Measurements from ENCODE around the gene MDFIC2.
"Not testable (repeated sequence)": the region's sequence is repeated elsewhere in the genome, so short reads cannot be mapped to it uniquely, and the experiment has no call there.

MDFIC2 gene

DNA sequence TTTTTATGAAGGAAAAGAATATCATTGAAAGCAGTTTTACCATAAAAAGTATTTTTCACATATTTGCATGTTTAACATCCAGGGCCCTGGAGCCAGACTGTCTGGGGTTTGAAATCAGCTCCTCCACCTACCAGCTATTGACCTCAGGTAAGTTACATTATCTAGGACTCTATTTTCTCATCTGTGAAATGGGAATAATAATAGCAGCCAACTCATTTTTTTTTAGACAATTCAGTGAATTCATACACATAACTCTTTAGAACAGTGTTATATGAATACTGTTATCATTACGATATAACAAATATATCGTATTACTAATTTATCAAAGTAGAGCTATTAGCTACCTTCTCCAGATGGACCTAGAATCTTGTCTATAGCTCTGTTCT is 21.3 kb downstream of the MDFIC2 start:
- TF ChIP-seq, protein P1, sequence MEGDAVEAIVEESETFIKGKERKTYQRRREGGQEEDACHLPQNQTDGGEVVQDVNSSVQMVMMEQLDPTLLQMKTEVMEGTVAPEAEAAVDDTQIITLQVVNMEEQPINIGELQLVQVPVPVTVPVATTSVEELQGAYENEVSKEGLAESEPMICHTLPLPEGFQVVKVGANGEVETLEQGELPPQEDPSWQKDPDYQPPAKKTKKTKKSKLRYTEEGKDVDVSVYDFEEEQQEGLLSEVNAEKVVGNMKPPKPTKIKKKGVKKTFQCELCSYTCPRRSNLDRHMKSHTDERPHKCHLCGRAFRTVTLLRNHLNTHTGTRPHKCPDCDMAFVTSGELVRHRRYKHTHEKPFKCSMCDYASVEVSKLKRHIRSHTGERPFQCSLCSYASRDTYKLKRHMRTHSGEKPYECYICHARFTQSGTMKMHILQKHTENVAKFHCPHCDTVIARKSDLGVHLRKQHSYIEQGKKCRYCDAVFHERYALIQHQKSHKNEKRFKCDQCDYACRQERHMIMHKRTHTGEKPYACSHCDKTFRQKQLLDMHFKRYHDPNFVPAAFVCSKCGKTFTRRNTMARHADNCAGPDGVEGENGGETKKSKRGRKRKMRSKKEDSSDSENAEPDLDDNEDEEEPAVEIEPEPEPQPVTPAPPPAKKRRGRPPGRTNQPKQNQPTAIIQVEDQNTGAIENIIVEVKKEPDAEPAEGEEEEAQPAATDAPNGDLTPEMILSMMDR (IDR thresholded peaks at IDR 0.05; ENCODE audit: low read depth, low read length), result no peak
- no peak overlapping the region for H3K4me3 ChIP-seq (ENCODE audit: low read depth, low read length)

DNA sequence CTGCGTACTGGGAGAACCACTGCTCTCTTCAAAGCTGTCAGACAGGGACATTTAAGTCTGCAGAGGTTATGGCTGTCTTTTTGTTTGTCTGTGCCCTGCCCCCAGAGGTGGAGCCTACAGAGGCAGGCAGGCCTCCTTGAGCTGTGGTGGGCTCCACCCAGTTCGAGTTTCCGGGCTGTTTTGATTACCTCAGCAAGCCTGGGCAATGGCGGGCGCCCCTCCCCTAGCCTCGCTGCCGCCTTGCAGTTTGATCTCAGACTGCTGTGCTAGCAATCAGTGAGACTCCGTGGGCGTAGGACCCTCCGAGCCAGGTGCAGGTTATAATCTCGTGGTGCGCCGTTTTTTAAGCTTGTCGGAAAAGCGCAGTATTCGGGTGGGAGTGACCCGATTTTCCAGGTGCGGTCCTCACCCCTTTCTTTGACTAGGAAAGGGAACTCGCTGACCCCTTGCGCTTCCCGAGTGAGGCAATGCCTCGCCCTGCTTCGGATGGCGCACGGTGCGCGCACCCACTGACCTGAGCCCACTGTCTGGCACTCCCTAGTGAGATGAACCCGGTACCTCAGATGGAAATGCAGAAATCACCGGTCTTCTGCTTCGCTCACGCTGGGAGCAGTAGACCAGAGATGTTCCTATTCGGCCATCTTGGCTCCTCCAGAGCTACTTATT is 21.9 kb downstream of the MDFIC2 start:
- H3K4me3 ChIP-seq (ENCODE audit: low read depth, low read length), result not testable (repeated sequence)

DNA sequence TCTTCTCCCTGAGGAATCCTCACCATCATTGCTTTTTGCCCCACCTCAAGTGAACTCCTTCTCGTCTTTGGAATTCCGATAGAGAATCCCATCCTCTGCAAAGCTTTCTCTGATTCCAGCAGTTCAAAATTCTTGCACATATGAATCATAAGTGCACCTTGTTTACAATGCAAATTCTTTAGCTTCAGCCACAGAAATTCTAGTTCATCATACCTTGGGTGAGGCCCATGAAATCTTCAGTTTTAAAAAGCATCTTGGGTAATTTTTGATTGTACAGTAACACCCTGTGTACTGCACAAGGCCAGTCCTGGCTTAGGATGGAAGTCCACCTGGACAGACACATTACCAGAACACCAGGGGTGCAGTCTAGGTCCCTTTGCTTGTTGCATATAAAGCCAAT is 30.8 kb downstream of the MDFIC2 start:
- TF ChIP-seq, protein P1 (IDR thresholded peaks at IDR 0.05; ENCODE audit: low read depth, low read length), result no peak

DNA sequence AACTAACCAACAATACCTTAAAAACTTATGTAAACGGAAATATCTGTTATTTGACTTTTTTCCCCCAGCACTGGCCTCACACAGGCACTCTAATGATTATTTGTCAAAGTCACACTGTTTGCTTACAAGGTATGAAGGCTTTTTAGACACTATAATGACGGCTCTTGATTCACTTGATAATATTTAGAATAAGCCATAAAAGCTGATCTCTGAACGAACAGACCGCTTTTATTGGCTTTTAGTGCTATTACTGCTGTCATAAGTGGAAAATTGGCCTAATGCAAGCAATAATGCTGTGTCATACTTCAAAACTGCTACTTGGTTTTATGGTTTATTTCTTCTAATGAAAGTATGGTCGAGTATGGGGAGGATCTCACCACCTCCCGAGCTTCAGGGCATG is 35.1 kb downstream of the MDFIC2 start:
- H3K4me3 ChIP-seq (ENCODE audit: low read depth, low read length), result no peak overlapping the region
- TF ChIP-seq, protein P1 (IDR thresholded peaks at IDR 0.05; ENCODE audit: low read depth, low read length), result no peak

More for the DNA sequence above, 30.8 kb downstream of the MDFIC2 start:
- no peak overlapping the region for H3K4me3 ChIP-seq (ENCODE audit: low read depth, low read length)

DNA sequence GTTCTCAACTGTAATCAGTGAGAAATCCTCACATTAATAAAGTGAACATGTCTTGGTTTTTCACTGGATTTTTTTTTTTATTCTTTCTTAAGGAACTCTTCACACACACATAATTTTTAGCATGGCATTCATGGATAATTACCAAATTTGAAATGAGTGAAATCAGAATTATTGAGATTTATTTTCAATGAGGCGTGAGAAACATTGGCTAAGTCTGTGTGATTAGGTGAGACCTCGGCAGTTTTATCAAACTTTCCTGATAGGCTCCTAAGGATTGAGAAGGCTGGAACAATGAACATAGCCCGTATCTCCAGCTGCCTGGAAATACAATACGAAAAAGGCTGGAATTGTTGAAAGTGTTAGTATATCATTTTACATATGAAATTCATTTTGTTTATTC is 35.5 kb downstream of the MDFIC2 start:
- TF ChIP-seq, protein P1 (IDR thresholded peaks at IDR 0.05; ENCODE audit: low read depth, low read length), result no peak
- no peak overlapping the region for H3K4me3 ChIP-seq (ENCODE audit: low read depth, low read length)

DNA sequence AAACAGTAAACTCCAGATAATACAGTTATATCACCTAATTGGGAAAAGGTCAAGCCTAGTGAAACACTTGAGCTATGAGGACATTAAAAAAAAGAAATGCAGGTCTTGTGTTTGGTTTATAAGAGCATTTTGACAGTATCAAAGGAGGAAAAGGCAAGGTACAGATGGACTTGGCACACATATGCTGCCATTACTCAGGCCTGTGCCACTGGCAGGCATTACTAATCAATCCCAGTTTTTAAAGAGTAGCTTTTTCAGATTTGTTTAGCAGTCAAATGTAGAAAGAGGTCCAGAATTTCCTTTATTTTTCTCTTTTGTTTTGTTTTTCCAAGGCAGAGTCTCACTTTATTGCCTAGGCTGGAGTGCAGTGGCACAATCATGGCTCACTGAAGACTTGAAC is 38.9 kb downstream of the MDFIC2 start:
- TF ChIP-seq, protein P1 (IDR thresholded peaks at IDR 0.05; ENCODE audit: low read depth, low read length), result no peak
- no peak overlapping the region for H3K4me3 ChIP-seq (ENCODE audit: low read depth, low read length)

DNA sequence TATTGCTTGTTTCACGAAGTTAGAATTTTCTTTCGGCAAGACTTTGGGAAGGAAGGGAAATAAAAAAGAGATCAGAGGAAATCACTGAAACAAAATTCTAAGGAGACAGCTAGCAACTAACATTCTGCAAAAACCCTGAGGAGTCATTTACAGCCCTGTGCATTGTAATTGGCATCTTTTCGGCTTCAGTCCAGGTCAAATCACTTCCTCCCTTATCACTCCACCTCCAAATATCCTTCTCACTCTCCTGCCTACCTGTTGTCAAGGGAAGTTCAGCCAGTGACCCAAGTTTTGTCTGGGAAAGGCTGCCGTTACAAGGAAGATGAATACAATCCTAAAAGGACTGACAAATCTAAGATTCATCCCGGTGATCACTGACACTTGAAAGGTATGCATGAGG is 39.6 kb downstream of the MDFIC2 start:
- TF ChIP-seq, protein P1 (IDR thresholded peaks at IDR 0.05; ENCODE audit: low read depth, low read length), result no peak
- no peak overlapping the region for H3K4me3 ChIP-seq (ENCODE audit: low read depth, low read length)
